H1 (cell line): ENCODE results near the gene GOLGA3. TPM values are rescaled to one million over a fixed set of nuclear protein-coding genes. Genes with fewer than 3 reads are reported as not detected.

ENCODE experiments used
- EZH2 ChIP-seq: fragments of 200-600 bp; sonication (generic); IDR thresholded peaks from 2 replicates; pipeline ENCODE4 v1.7.1; 2012; ENCODE audit warnings: low read depth, mild to moderate bottlenecking, moderate library complexity, low read length, inconsistent platforms; ENCODE audit not compliant: severe bottlenecking
- JUN ChIP-seq: IDR thresholded peaks from 2 replicates; pipeline ENCODE4 v1.6.1; 2011; ENCODE audit warnings: low read depth, mild to moderate bottlenecking, improper control_type of control experiment, low read length
- JUND ChIP-seq: IDR thresholded peaks from 2 replicates; pipeline ENCODE4 v1.6.1; 2011; ENCODE audit warnings: mild to moderate bottlenecking, improper control_type of control experiment, low read length
- KDM4A ChIP-seq: IDR thresholded peaks from one replicate; pipeline ENCODE4 v1.7.1; 2012; ENCODE audit warnings: low read depth, mild to moderate bottlenecking, moderate library complexity, low read length, inconsistent platforms; ENCODE audit not compliant: severe bottlenecking
- RBBP5 ChIP-seq: IDR thresholded peaks from 2 replicates; pipeline ENCODE4 v1.7.1; 2012; ENCODE audit warnings: low read depth, mild to moderate bottlenecking, inconsistent platforms, low read length, moderate library complexity, borderline replicate concordance
- RFX5 ChIP-seq: IDR thresholded peaks from 2 replicates; pipeline ENCODE4 v1.6.1; 2011; ENCODE audit warnings: low read depth, low read length, improper control_type of control experiment, borderline replicate concordance
- SIRT6 ChIP-seq: IDR thresholded peaks from one replicate; pipeline ENCODE4 v1.7.1; 2012; ENCODE audit warnings: low read length, inconsistent platforms
- SIX5 ChIP-seq: IDR thresholded peaks from 2 replicates; pipeline ENCODE4 v1.6.1; 2011; ENCODE audit warnings: mild to moderate bottlenecking, low read depth, low read length
- polyA plus RNA-seq, 7 experiments: library from polyadenylated mRNA; depleted of rRNA in 3 of 7; stranded (reverse) in 5 of 7; unstranded in 2 of 7; fragments of >200 nt in 5 of 7; fragments of 200-250 nt in 2 of 7; gene quantifications; 1 replicate in 5 of 7; 2 replicates in 1 of 7; 4 replicates in 1 of 7; pipeline versions ENCODE4 v1.2.1 to v1.2.3, GENCODE V29; 2011 to 2013; ENCODE audit warnings: missing spikeins in 2 of 7, mixed read lengths in 2 of 7
- total RNA-seq: library from RNA; stranded (reverse); fragmentation: NEBNext Ultra II Directional; extraction: Animal tissue kit (Norgen Biotek cat#: 25700); gene quantifications from 2 replicates; pipeline ENCODE4 v1.2.1, GENCODE V29; 2021
- TF ChIP-seq, protein P1 (sequence below): IDR thresholded peaks from 2 replicates; pipeline ENCODE4 v1.6.1; 2012; ENCODE audit warnings: low read length, inconsistent platforms

The GOLGA3 gene
- total and polyA plus RNA-seq, 2 of the 8 experiments (the other 6 are each of a cell fraction or from before 2014, with no cell fraction given), result 6.4 to 33.1 TPM

- TF ChIP-seq, protein P1, sequence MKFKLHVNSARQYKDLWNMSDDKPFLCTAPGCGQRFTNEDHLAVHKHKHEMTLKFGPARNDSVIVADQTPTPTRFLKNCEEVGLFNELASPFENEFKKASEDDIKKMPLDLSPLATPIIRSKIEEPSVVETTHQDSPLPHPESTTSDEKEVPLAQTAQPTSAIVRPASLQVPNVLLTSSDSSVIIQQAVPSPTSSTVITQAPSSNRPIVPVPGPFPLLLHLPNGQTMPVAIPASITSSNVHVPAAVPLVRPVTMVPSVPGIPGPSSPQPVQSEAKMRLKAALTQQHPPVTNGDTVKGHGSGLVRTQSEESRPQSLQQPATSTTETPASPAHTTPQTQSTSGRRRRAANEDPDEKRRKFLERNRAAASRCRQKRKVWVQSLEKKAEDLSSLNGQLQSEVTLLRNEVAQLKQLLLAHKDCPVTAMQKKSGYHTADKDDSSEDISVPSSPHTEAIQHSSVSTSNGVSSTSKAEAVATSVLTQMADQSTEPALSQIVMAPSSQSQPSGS, result no peak
- no peak for TF ChIP-seq EZH2
- no peak for TF ChIP-seq RFX5
- TF ChIP-seq KDM4A, result no peak
- TF ChIP-seq SIX5, result no peak
- TF ChIP-seq JUND, result no peak
- TF ChIP-seq RBBP5, result no peak
- TF ChIP-seq JUN, result no peak
- no peak for TF ChIP-seq SIRT6
Observed at GRCh38 chr12:132807295-132808092, 21.2 kb downstream of the GOLGA3 start (continued).
